HEK293T (cell line): ENCODE results near the gene ERC1.

Experiments used
- CTCF ChIA-PET: fragments of 350-600 bp; formaldehyde crosslinking; extraction: SDS; loops from one replicate; lab custom pipeline; 2021; ENCODE audit warnings: antibody characterized with exemption, inconsistent platforms; lab: Yijun Ruan, JAX
- POLR2A ChIA-PET: fragments of 350-600 bp; formaldehyde crosslinking; extraction: SDS; loops from one replicate; lab custom pipeline; 2020; ENCODE audit warnings: antibody characterized with exemption, inconsistent platforms; lab: Yijun Ruan, JAX
- DNase-seq: peaks from one replicate; pipeline ENCODE4 v3.0.0; 2012; ENCODE audit warnings: mixed read lengths; ENCODE audit errors: extremely low spot score
- ARNT ChIP-seq: fragments of 450-650 bp; IDR thresholded peaks from 2 replicates; pipeline ENCODE4 v1.6.1; 2017; ENCODE audit warnings: mild to moderate bottlenecking
- BHLHE40 ChIP-seq: fragments of 450-650 bp; IDR thresholded peaks from 2 replicates; pipeline ENCODE4 v1.6.1; 2016; ENCODE audit warnings: mild to moderate bottlenecking, moderate library complexity, borderline replicate concordance
- CTBP1 ChIP-seq: fragments of 450-650 bp; IDR thresholded peaks from 2 replicates; pipeline ENCODE4 v1.6.1; 2016; ENCODE audit warnings: borderline replicate concordance
- ELF4 ChIP-seq: fragments of 450-650 bp; IDR thresholded peaks from 2 replicates; pipeline ENCODE4 v1.6.1; 2017; ENCODE audit warnings: antibody characterized with exemption
- FOXA1 ChIP-seq: fragments of 450-650 bp; IDR thresholded peaks from 2 replicates; pipeline ENCODE4 v1.6.1; 2016; ENCODE audit warnings: mild to moderate bottlenecking
- FOXK2 ChIP-seq: fragments of 450-650 bp; IDR thresholded peaks from 2 replicates; pipeline ENCODE4 v1.6.1; 2016; ENCODE audit warnings: mild to moderate bottlenecking
- FOXM1 ChIP-seq: fragments of 450-650 bp; IDR thresholded peaks from 2 replicates; pipeline ENCODE4 v1.6.1; 2017; ENCODE audit warnings: mild to moderate bottlenecking, borderline replicate concordance
- HDGF ChIP-seq: fragments of 450-650 bp; IDR thresholded peaks from 2 replicates; pipeline ENCODE4 v1.6.1; 2017; ENCODE audit warnings: antibody characterized with exemption, borderline replicate concordance
- L3MBTL2 ChIP-seq: fragments of 450-650 bp; conservative IDR thresholded peaks from 2 replicates; pipeline ENCODE4 v1.6.1; 2016; ENCODE audit warnings: mild to moderate bottlenecking
- LEF1 ChIP-seq: fragments of 450-650 bp; IDR thresholded peaks from 2 replicates; pipeline ENCODE4 v1.6.1; 2017; ENCODE audit warnings: mild to moderate bottlenecking, borderline replicate concordance
- NFRKB ChIP-seq: fragments of 450-650 bp; IDR thresholded peaks from 2 replicates; pipeline ENCODE4 v1.6.1; 2016; ENCODE audit warnings: mild to moderate bottlenecking, moderate library complexity
- PKNOX1 ChIP-seq: fragments of 450-650 bp; IDR thresholded peaks from 2 replicates; pipeline ENCODE4 v1.6.1; 2016
- SP1 ChIP-seq: fragments of 450-650 bp; IDR thresholded peaks from 2 replicates; pipeline ENCODE4 v1.6.1; 2017
- SUZ12 ChIP-seq: fragments of 450-650 bp; IDR thresholded peaks from 2 replicates; pipeline ENCODE4 v1.6.1; 2016; ENCODE audit warnings: mild to moderate bottlenecking
- TARDBP ChIP-seq: fragments of 450-650 bp; IDR thresholded peaks from 2 replicates; pipeline ENCODE4 v1.6.1; 2016
- ZNF384 ChIP-seq: fragments of 450-650 bp; IDR thresholded peaks from 2 replicates; pipeline ENCODE4 v1.6.1; 2016

ERC1 gene

GRCh38 chr12:1439201-1439600 lies 448.2 kb downstream of the ERC1 start:
- DNase-seq, result no peak
- ChIA-PET POLR2A (no interaction called here), CTCF (no interaction called here)
- TF ChIP-seq TARDBP (no peak), FOXM1 (no peak), BHLHE40 (no peak), L3MBTL2 (no peak), FOXA1 (no peak), SP1 (no peak), LEF1 (no peak), ARNT (no peak), ZNF384 (no peak), PKNOX1 (no peak), NFRKB (no peak), SUZ12 (no peak), FOXK2 (no peak), HDGF (no peak), CTBP1 (no peak)

GRCh38 chr12:1439687-1440086 lies 448.7 kb downstream of the ERC1 start:
- TF ChIP-seq PKNOX1 (0 out of 2 replicates have a peak, but pooled peaks have one; percentile 4), L3MBTL2 (no peak)

GRCh38 chr12:1443421-1444141 lies 452.6 kb downstream of the ERC1 start:
- ChIA-PET POLR2A (no interaction called here), CTCF (interaction anchor here (0.6 kb wide), 2 partner anchors 21 to 141 kb away, joined by 3 to 4 read pairs; no protein-coding TSS in a partner anchor)
- TF ChIP-seq CTBP1 (no peak), SP1 (no peak), FOXM1 (no peak), HDGF (no peak), FOXK2 (no peak), LEF1 (no peak), BHLHE40 (no peak), TARDBP (no peak)
- DNase-seq, result no peak

More at GRCh38 chr12:1439687-1440086, 448.7 kb downstream of the ERC1 start:
- DNase-seq, result no peak
- ChIA-PET POLR2A (no interaction called here), CTCF (no interaction called here)

GRCh38 chr12:1444142-1444516 lies 453.1 kb downstream of the ERC1 start:
- TF ChIP-seq ARNT (no peak), L3MBTL2 (no peak), SP1 (no peak), BHLHE40 (no peak), FOXM1 (no peak), FOXA1 (no peak), SUZ12 (no peak), TARDBP (no peak), LEF1 (no peak), NFRKB (no peak), ZNF384 (no peak), PKNOX1 (no peak), HDGF (no peak), FOXK2 (no peak), ELF4 (no peak), CTBP1 (no peak)
- DNase-seq, result no peak
- POLR2A ChIA-PET, result no interaction called here
- CTCF ChIA-PET, result no interaction called here

- POLR2A ChIA-PET, result no interaction called here
- no peak for DNase-seq
- TF ChIP-seq FOXK2, result no peak
- no peak for TF ChIP-seq FOXA1
- no peak for TF ChIP-seq BHLHE40
- no peak for TF ChIP-seq ARNT
- TF ChIP-seq CTBP1, result no peak
- TF ChIP-seq LEF1, result no peak
- TF ChIP-seq HDGF, result no peak
- TF ChIP-seq NFRKB, result no peak
- TF ChIP-seq SP1, result no peak
- no peak for TF ChIP-seq SUZ12
- TF ChIP-seq PKNOX1, result no peak
- TF ChIP-seq TARDBP, result no peak
- no peak for TF ChIP-seq L3MBTL2
- TF ChIP-seq ELF4, result no peak
- TF ChIP-seq ZNF384, result no peak
- TF ChIP-seq FOXM1, result no peak
- CTCF ChIA-PET, result no interaction called here
Observed at GRCh38 chr12:1445807-1446206, 454.8 kb downstream of the ERC1 start.
